NCI-H1048 (cell line): Measurements from ENCODE around the gene FSTL5.

Experiments
- DNase-seq: peaks from one replicate; lab custom pipeline; 2025; lab: John Stamatoyannopoulos, UW

Gene FSTL5

GRCh38 chr4:161936625-161937550, 226.9 kb downstream of the FSTL5 start:
- no peak for DNase-seq

GRCh38 chr4:161931089-161931488, 232.7 kb downstream of the FSTL5 start:
- no peak for DNase-seq

GRCh38 chr4:161929956-161930355, 233.8 kb downstream of the FSTL5 start:
- DNase-seq = no peak

- no peak for DNase-seq
Measured at GRCh38 chr4:161926033-161926828, 237.6 kb downstream of the FSTL5 start.

GRCh38 chr4:161920304-161921052, 243.3 kb downstream of the FSTL5 start:
- DNase-seq = no peak

- DNase-seq = no peak
Measured at GRCh38 chr4:161919442-161920220, 244.2 kb downstream of the FSTL5 start.

GRCh38 chr4:161916035-161916434, 247.8 kb downstream of the FSTL5 start:
- no peak for DNase-seq

- DNase-seq = no peak
Measured at GRCh38 chr4:161907590-161907955, 256.2 kb downstream of the FSTL5 start.

GRCh38 chr4:161906836-161907589, 256.8 kb downstream of the FSTL5 start:
- DNase-seq = no peak

GRCh38 chr4:161900110-161900509, 263.7 kb downstream of the FSTL5 start:
- DNase-seq = no peak

GRCh38 chr4:161894493-161895167, 269.2 kb downstream of the FSTL5 start:
- DNase-seq = no peak

GRCh38 chr4:161894014-161894413, 269.8 kb downstream of the FSTL5 start:
- DNase-seq = no peak

- DNase-seq = no peak
Measured at GRCh38 chr4:161893566-161893965, 270.2 kb downstream of the FSTL5 start.

- DNase-seq = no peak
Measured at GRCh38 chr4:161892951-161893350, 270.8 kb downstream of the FSTL5 start.

GRCh38 chr4:161883157-161883556, 280.6 kb downstream of the FSTL5 start:
- no peak for DNase-seq

- DNase-seq = no peak
Measured at GRCh38 chr4:161881370-161881769, 282.4 kb downstream of the FSTL5 start.

- no peak for DNase-seq
Measured at GRCh38 chr4:161869511-161869910, 294.3 kb downstream of the FSTL5 start.

GRCh38 chr4:161856711-161857326, 307.0 kb downstream of the FSTL5 start:
- no peak for DNase-seq

- DNase-seq = no peak
Measured at GRCh38 chr4:161850631-161851030, 313.2 kb downstream of the FSTL5 start.

- no peak for DNase-seq
Measured at GRCh38 chr4:161841759-161842158, 322.0 kb downstream of the FSTL5 start.
